B cell (primary cell): ENCODE measurements around the gene ST6GALNAC2.

ENCODE experiments used
- CTCF ChIP-seq: fragments of 200-600 bp; IDR thresholded peaks from one replicate; pipeline ENCODE4 v1.8.0; 2022; ENCODE audit warnings: antibody characterized with exemption, mild to moderate bottlenecking
- EZH2 ChIP-seq: IDR thresholded peaks from 2 replicates; pipeline ENCODE4 v1.6.1; 2012; ENCODE audit warnings: borderline replicate concordance, low read depth, mild to moderate bottlenecking, moderate library complexity, low read length; ENCODE audit not compliant: insufficient read depth, poor library complexity, severe bottlenecking

GRCh38 chr17:76581515-76581914, 4.1 kb downstream of the ST6GALNAC2 start:
- TF ChIP-seq CTCF, result no peak
- no peak for TF ChIP-seq EZH2
